GM19240 (cell line): ENCODE data around the gene SPEF1.

Experiments
- DNase-seq: peaks from one replicate; pipeline ENCODE4 v3.0.0; 2011; ENCODE audit warnings: low spot score; ENCODE audit not compliant: insufficient read length

SPEF1 gene

GRCh38 chr20:3767427-3768341, 13.6 kb downstream of the SPEF1 start, which contains the start of gene ADISSP:
Gene ADISSP (minus strand): TSS chr20:3767753. CDS start chr20:3760100, 7,653 bp downstream.
- peak; percentile 99 for DNase-seq

- DNase-seq: no peak
Observed at GRCh38 chr20:3767110-3767426, 14.2 kb downstream of the SPEF1 start.

GRCh38 chr20:3766422-3767109, 14.7 kb downstream of the SPEF1 start:
- DNase-seq: no peak

GRCh38 chr20:3765171-3765882, 15.9 kb downstream of the SPEF1 start:
- DNase-seq: no peak

GRCh38 chr20:3764659-3765058, 16.6 kb downstream of the SPEF1 start:
- DNase-seq: no peak

- DNase-seq: no peak
Observed at GRCh38 chr20:3763671-3764601, 17.3 kb downstream of the SPEF1 start.

GRCh38 chr20:3760655-3761348, 20.4 kb downstream of the SPEF1 start:
- no peak for DNase-seq

GRCh38 chr20:3759884-3760283, 21.4 kb downstream of the SPEF1 start:
- no peak for DNase-seq

GRCh38 chr20:3759316-3759823, 21.9 kb downstream of the SPEF1 start:
- DNase-seq: no peak

- DNase-seq: no peak
Observed at GRCh38 chr20:3758566-3758965, 22.7 kb downstream of the SPEF1 start.

- no peak for DNase-seq
Observed at GRCh38 chr20:3757268-3757667, 24.0 kb downstream of the SPEF1 start.

GRCh38 chr20:3755814-3756480, 25.3 kb downstream of the SPEF1 start:
- DNase-seq: no peak

GRCh38 chr20:3755269-3755668, 26.0 kb downstream of the SPEF1 start:
- DNase-seq: no peak

GRCh38 chr20:3754276-3754630, 27.0 kb downstream of the SPEF1 start:
- no peak for DNase-seq

- no peak for DNase-seq
Observed at GRCh38 chr20:3753501-3754275, 27.6 kb downstream of the SPEF1 start.

GRCh38 chr20:3753098-3753497, 28.1 kb downstream of the SPEF1 start:
- peak; percentile 78 for DNase-seq

GRCh38 chr20:3752386-3752759, 28.9 kb downstream of the SPEF1 start:
- no peak for DNase-seq

- DNase-seq: no peak
Observed at GRCh38 chr20:3751675-3752385, 29.4 kb downstream of the SPEF1 start.
